Tibial artery (tissue), 4 donors: ENCODE data around the gene SNRPE.

ENCODE experiments used
- DNase-seq, 2 donors: peaks; one replicate each; pipeline ENCODE4 v3.0.0-alpha.2; 2019
- H3K27ac ChIP-seq, 2 donors: fragments of 200-600 bp; sonication (generic) in 1 of 2; 1 replicate in 1 of 2; 2 replicates in 1 of 2; pipeline ENCODE4 v1.5.1; 2018 to 2019; ENCODE audit warnings: mild to moderate bottlenecking in 1 of 2
- H3K27me3 ChIP-seq, 2 donors: fragments of 200-600 bp; sonication (generic) in 1 of 2; one replicate each; pipeline versions ENCODE4 v1.5.1 to v1.6.0; 2016 to 2019
- H3K36me3 ChIP-seq, 3 donors: fragments of 200-600 bp; sonication (generic) in 2 of 3; one replicate each; pipeline ENCODE4 v1.5.1; 2016 to 2019; ENCODE audit warnings: mild to moderate bottlenecking in 2 of 3
- H3K4me1 ChIP-seq, 4 donors: fragments of 200-600 bp; sonication (generic) in 2 of 4; 1 replicate in 3 of 4; 2 replicates in 1 of 4; pipeline ENCODE4 v1.5.1; 2016 to 2019
- H3K4me3 ChIP-seq, 2 donors: fragments of 200-600 bp; sonication (generic) in 1 of 2; 1 replicate in 1 of 2; 2 replicates in 1 of 2; pipeline ENCODE4 v1.5.1; 2018 to 2019; ENCODE audit warnings: mild to moderate bottlenecking in 2 of 2
- H3K9me3 ChIP-seq, 3 donors: fragments of 200-600 bp; sonication (generic) in 1 of 3; one replicate each; pipeline ENCODE4 v1.5.1; 2016 to 2019
- intact Hi-C: fragments of 100-400 bp; cut with DNase I; formaldehyde crosslinking; loops from one replicate; pipeline ENCODE4 v1.15.0; 2023; ENCODE audit warnings: low total_unique reads
- TF ChIP-seq, protein P1 (sequence below), 2 experiments: fragments of 200-600 bp in 1 of 2; fragments of 450-650 bp in 1 of 2; IDR thresholded peaks; one replicate each; pipeline ENCODE4 v1.5.1; 2017 to 2019; ENCODE audit warnings: antibody characterized with exemption in 2 of 2, mild to moderate bottlenecking in 1 of 2, moderate library complexity in 1 of 2

Gene SNRPE

DNA sequence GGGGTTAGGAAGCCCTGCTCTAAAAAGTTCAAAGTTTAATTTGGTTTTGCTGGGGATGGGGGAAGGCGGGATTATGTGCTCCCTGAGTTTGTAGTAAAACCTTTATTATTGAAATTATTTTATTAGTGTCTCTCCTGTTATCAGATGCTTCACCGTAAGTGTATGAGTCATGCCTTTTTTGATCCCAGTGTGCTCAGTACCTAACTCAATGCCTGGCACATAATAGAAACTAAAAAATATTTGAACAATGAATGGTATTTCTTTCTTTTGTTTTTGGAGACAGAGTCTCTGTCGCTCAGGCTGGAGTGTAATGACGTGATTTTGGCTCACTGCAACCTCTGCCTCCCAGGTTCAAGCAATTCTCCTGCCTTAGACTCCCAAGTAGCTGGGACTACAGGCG lies 6.4 kb downstream of the SNRPE start:
- no peaks in the 10 kb centered on the region for H3K9me3 ChIP-seq
- no peak overlapping the region for H3K27ac ChIP-seq
- TF ChIP-seq, protein P1, sequence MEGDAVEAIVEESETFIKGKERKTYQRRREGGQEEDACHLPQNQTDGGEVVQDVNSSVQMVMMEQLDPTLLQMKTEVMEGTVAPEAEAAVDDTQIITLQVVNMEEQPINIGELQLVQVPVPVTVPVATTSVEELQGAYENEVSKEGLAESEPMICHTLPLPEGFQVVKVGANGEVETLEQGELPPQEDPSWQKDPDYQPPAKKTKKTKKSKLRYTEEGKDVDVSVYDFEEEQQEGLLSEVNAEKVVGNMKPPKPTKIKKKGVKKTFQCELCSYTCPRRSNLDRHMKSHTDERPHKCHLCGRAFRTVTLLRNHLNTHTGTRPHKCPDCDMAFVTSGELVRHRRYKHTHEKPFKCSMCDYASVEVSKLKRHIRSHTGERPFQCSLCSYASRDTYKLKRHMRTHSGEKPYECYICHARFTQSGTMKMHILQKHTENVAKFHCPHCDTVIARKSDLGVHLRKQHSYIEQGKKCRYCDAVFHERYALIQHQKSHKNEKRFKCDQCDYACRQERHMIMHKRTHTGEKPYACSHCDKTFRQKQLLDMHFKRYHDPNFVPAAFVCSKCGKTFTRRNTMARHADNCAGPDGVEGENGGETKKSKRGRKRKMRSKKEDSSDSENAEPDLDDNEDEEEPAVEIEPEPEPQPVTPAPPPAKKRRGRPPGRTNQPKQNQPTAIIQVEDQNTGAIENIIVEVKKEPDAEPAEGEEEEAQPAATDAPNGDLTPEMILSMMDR (IDR thresholded peaks at IDR 0.05) = no peak
- peaks cover 0 to 6% (median under 1%) of the 10 kb centered on the region in 4 donors for H3K4me1 ChIP-seq
- no peak overlapping the region for H3K4me3 ChIP-seq
- intact Hi-C loops = loop anchor here (5.0 kb wide), 1 partner anchor 209 kb away; no protein-coding TSS in a partner anchor
- DNase-seq = no peak
- peaks cover 50 to 88% (median 67%) of the 10 kb centered on the region in 3 donors for H3K36me3 ChIP-seq
- no peaks in the 10 kb centered on the region for H3K27me3 ChIP-seq

DNA sequence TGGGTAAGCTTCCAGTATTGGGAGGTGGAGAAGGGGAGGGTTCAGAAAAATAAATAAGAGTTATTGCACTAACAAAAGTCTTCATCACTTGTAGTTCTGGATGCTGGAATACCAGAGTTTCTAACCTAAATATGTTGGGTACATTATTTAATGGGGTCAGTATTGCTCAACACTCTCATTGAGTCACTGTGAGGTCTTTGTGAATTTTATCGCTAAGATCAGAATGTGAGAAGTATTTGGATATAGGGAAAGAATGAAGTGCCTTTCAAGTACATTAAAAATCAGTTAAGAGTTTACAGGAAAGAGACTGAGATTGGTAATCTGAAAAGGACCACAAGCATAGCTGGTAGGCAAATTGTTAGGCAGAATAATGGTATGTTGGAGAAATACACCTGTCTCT lies 8.8 kb downstream of the SNRPE start:
- TF ChIP-seq, protein P1 (IDR thresholded peaks at IDR 0.05) = no peak
- no peak overlapping the region for H3K27ac ChIP-seq
- H3K27me3 ChIP-seq = no peaks in the 10 kb centered on the region
- H3K36me3 ChIP-seq = peaks cover 34 to 86% (median 52%) of the 10 kb centered on the region in 3 donors
- H3K4me3 ChIP-seq = no peak overlapping the region
- H3K4me1 ChIP-seq = no peaks in the 10 kb centered on the region
- H3K9me3 ChIP-seq = no peaks in the 10 kb centered on the region
- intact Hi-C loops = loop anchor here (2.0 kb wide), 1 partner anchor 259 kb away; no protein-coding TSS in a partner anchor
- DNase-seq = no peak

DNA sequence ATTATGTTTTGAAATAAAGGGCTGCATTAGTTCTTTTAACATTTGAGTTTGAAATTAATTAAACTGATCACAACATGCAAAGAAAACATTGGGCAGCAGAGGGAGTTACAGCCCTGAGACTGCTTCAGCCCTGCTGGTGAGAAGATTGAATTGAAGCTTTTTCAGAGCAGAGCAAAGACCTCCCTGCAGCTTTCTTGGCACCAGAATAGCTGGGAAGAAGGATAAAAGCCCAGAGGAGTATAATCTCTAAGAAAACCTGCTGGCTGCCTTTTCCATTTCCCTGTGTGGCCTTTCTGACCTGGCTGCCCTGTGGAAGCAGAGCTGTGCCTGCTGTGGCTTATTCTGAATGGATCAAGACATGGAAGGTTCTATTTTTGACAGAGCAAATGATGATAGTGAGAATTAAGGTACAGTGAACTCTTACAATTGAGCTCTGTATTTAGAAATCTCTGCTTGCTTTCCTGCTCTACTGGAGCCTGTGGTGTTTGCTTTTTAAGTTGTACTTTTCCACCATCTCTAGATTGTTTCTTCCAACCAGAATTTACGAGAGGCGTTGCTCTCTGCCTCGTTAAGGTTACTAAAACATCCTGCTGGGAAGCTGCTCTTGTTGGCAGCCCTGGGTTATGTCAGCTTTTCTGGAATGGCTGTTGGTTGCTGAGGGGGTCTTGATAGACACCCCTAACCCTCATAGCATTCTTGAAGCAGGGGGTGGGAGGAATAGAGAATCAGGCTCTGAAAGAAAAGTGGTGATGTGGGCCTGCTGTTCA lies 9.9 kb downstream of the SNRPE start:
- no peak overlapping the region for H3K4me3 ChIP-seq
- H3K27ac ChIP-seq = peak overlapping the region in 1 of 2 donors; percentile 37
- DNase-seq = no peak
- H3K4me1 ChIP-seq = no peaks in the 10 kb centered on the region
- intact Hi-C loops = loop anchor here (2.0 kb wide), 1 partner anchor 258 kb away; no protein-coding TSS in a partner anchor
- no peaks in the 10 kb centered on the region for H3K27me3 ChIP-seq
- H3K9me3 ChIP-seq = no peaks in the 10 kb centered on the region
- peaks cover 24 to 76% (median 42%) of the 10 kb centered on the region in 3 donors for H3K36me3 ChIP-seq
- TF ChIP-seq, protein P1 (IDR thresholded peaks at IDR 0.05) = peak; percentile 85 to 99

DNA sequence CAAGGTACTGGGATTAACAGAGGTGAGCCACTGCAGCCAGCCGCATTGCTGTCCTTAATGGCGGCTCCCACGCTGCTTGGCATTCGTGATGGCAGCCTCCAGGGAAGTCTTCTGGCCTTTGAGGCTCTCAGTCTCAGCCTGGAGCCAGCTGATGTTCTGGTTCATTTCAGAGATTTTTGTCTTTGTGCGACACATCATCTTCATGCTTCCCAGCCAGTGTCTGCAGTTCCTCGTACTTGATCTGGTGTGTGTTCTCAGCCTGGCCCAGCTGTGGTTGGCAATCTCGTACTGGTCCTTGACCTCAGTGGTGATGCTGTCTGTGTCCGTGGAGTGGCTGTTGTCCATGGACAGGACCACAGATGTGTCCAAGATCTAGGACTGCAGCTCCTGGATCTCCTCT lies 11.7 kb downstream of the SNRPE start:
- peaks cover 18 to 59% (median 26%) of the 10 kb centered on the region in 3 donors for H3K36me3 ChIP-seq
- no peaks in the 10 kb centered on the region for H3K9me3 ChIP-seq
- intact Hi-C loops = no loop called here
- TF ChIP-seq, protein P1 (IDR thresholded peaks at IDR 0.05) = no peak
- DNase-seq = no peak
- H3K4me3 ChIP-seq = no peak overlapping the region
- no peak overlapping the region for H3K27ac ChIP-seq
- H3K4me1 ChIP-seq = no peaks in the 10 kb centered on the region
- no peaks in the 10 kb centered on the region for H3K27me3 ChIP-seq

DNA sequence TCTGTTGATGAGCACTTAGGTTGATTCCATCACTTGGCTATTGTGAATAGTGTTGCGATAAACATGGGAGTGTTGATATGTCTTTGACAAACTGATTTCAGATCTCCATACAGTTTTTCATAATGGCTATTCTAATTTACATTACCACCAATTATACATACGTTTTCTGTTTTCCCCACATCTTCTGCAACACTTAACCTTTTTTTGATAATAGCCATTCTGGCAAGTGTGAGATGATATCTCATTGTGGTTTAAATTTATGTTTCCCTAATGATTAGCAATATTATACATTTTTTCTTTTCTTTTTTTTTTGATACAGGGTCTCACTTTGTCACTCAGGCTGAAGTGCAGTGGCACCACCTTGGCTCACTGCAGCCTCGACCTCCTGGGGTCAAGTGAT lies 17.0 kb downstream of the SNRPE start:
- intact Hi-C loops = no loop called here

More for the DNA sequence above, 17.0 kb downstream of the SNRPE start:
- Histone ChIP-seq H3K36me3 (peaks cover 0 to 9% (median 4%) of the 10 kb centered on the region in 3 donors), H3K27me3 (no peaks in the 10 kb centered on the region), H3K4me3 (no peak overlapping the region), H3K9me3 (no peaks in the 10 kb centered on the region), H3K27ac (no peak overlapping the region), H3K4me1 (no peaks in the 10 kb centered on the region)
- no peak for DNase-seq
- TF ChIP-seq, protein P1 (IDR thresholded peaks at IDR 0.05) = no peak
